Activated CD4-positive, alpha-beta T cell treated with anti-CD3 and anti-CD28 coated beads, Interleukin-2, amount 50 U/mL, for 48 hours (primary cell): Measurements from ENCODE around the gene CRYGA.
"Not testable (repeated sequence)": the region's sequence is repeated elsewhere in the genome, so short reads cannot be mapped to it uniquely, and the experiment has no call there.

Experiments
- DNase-seq, 2 experiments: peaks; one replicate each; pipeline ENCODE4 v3.0.0-alpha.2; 2020

CRYGA gene

DNA sequence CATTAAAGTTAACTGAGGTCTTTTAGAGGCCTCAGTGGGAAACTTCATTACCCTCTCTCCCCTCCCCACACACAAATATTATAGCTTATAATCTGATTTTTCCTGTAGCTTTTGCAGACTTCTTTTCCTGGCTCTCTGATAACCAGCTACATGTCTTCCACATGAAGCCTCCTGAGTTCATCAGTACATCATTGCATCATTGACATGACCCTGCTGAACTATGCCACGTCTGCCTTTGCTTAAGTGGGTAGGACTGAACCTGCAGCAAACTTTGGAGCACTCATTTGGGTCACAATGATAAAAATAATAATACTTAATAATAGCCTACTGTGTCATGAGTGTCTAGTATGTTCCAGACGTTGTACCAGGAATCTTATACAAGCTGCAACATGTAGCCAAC, 7.0 kb downstream of the CRYGA start:
- DNase-seq, result no peak

DNA sequence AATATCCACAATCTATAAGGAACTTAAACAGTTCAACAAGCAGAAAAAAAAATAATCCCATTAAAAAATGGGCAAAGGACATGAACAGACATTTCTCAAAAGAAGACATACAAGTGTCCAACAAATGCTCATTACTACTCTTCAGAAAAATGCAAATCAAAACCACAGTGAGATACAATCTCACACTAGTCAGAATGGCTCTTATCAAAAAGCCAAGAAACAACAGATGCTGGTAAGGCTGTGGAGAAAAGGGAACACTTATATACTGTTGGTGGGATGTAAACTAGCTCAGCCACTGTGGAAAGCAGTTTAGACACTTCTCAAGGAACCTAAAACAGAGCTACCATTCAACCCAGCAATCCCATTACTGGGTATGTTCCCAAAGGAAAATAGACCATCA, 10.2 kb downstream of the CRYGA start:
- no peak for DNase-seq

DNA sequence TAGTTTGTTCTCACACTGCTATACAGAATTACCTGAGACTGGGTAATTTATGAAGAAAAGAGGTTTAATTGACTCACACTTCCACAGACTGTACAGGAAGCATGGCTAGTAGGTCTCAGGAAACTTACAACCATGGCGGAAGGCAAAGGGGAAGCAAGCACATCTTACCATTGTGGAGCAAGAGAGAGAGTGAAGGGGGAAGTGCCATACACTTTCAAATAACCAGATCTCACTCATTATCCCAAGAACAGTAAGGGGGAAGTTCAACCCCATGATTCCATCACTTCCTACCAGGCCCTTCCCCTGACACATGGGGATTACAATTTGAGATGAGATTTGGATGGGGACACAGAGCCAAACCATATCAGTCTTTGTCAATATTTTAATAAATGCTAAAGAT, 12.4 kb downstream of the CRYGA start:
- DNase-seq, result no peak

DNA sequence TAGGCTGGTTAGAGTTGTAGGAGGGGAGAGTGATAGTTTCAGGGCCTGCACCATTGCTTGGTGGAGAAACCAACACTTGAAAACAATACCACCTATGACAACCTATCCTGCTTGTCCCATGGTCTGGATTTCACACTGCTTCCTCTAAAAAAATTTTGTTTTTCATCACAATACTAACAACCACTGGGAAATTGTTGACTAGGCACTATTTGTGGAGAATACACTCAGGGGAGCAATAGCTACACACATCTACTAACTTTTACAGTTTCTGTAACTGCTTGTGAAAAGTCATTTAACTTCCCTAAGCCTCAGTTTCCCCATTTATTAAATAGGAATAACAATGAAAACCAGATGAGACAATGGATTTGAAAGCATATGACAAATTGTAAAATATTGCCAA, 13.3 kb downstream of the CRYGA start:
- no peak for DNase-seq

DNA sequence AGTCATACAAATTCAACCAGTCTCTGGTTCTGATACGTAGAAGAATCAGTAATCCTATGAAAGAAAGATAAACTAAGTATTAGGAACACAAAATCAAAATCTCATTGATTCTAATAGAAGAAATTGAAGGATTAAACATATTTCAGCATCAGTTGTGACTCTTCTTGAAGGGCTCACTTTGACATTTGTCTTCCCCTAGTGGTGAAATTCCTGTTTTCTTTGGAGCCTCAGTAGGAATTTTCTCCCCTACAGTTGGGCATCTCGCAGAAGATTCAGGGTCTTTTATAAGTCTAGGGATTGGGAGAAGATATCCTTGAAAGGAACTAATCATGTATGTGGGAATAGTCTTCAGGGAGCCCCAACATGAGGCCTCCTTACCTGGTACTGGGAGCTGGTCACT, 14.6 kb downstream of the CRYGA start:
- no peak for DNase-seq

DNA sequence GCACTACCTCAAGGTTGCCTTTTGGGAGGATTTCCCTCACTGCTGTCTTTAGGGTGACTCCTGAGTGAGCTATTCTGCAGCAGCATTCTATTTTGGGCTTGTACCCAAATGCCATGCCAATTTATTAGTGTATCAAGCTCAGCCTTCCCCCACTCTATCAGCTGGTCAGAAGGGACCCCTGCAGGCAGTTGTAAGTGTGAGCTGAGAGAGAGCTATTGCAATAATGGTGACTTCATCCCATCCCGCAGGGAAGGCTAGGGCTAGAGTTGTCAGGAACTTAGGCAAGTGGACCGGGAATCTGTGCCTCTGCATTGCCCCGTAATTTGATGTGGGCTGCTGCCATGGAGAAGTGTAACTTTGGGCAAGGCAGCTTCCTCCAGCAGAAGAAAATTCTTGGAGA, 15.6 kb downstream of the CRYGA start:
- DNase-seq, result no peak

DNA sequence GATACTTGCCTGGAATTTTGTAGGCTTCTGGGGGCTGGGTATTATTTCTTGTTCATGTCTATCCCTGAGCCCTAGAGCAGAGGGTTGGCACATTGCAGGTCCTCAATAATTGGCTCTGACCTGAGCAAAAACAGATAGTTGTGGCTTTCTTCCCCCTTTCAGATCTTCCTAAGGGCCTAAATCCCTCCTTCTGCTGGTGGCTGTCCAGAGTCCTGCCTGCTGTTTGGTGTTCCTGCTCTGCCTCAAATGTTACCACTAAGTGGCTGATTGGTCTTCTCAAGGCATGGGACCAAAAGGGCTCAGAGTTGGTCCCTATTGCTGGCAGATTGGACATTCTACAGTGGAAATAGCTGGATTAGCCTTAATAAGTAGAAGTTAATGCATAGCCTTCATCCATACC, 16.4 kb downstream of the CRYGA start:
- no peak for DNase-seq

DNA sequence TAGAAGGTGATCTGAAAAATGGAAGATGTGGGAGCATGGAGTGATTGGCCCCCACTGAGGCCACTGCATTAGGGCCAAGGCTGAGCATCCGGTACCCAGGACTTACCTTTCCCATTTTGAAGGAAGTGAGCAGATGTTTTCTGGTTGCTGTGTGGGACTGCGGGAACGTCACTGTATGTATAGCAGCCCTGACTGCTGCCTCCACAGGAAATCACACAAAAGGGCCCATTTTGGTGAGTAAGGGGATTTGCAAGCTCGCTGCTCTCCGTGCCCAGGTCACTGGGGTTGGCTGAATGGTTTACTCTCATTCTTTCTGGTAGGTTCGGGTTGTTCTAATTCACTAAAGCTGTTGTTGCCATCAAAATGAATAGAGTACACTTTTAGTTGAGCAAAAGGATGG, 17.4 kb downstream of the CRYGA start, which contains the start of gene CRYGB:
TSS of gene CRYGB (minus strand) at position 153 of the 400 bp plus-strand sequence. CDS start at position 115, 38 bp downstream.
- no peak for DNase-seq

DNA sequence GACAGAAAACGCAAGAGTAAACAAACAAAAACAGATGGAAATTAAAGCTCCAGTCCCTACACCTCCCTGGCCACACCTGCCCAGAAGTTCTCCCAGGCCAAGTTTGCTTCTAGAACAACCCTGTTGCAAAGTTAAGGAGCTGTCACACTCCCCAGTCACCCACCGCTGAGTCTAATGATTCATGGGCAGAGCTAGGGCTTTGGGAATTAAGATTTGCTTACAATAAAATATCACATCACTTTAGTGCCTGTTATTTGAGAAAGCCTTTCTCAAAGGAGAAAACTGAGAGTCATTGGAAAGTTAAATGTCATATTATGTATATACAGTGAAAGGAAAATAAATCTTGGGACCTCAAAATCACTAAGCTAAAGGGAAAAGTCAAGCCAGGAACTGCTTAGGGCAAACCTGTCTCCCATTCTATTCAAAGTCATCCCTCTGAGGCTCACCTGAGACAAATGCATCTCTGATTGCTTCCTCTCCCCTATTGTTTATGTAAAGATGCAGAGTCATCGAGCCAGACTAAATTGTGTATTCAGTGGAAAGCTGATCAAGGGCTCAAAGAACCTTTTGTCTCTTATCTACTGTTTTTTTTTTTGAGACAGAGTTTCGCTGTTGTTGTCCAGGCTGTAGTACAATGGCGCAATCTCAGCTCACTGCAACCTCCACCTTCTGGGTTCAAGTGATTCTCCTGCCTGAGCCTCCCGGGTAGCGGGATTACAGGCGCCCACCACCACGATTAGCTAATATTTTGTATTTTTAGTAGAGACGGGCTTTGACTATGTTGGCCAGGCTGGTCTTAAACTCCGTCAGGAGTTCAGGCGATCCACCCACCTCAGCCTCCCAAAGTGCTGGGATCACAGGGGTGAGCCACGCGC, 20.2 kb downstream of the CRYGA start:
- DNase-seq, result no peak

DNA sequence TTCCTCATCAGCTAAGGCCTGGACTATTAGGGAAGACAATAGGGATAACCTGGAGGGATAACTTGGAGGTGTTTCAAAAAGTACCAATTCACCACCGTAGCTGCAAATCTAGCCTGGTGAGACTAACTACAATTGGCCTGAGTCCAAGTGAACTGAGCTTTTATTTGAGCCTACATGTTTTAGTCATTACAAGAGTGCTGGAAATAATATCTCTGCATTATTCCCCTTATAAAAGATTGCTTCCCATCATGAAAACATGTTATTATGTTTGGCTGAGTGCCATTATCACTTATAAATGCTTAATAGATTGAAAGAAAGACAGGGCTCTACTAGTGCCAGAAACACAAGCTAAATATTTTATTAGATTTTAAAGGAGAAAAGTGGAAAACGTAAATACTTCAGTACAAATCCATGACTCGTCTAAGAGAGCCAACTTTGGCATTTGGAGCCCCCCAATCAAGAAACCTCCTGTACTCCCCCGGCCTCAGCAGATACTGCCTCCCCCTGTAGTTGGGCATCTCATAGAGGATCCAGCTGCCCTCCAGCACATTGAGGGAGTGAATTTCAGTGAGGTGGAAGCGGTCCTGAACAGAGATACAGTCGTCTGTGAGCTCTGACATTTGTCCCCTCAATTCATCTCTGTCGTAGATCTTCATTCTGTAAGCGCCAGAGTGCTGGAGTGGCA, 21.0 kb downstream of the CRYGA start:
- no peak for DNase-seq

DNA sequence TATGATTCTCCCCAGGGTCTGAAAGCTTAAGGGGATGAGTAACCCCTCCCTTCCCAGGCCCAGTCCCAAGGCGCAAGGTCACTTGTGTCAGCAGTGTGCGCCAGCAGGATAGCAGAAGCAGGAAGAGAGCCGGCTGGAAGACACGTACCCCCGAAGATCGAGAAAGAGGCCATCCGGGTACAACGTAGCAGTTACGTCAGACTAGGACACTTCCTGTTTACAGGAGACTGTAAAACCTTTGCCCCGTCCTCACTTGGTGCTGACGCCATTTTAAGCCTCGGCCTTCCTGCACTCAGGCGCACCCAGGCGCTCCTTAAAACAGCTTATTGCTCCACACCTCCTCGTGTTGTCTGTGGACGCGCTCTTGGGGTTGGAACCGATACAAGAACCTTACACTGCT, 23.9 kb downstream of the CRYGA start:
- DNase-seq, result no peak

DNA sequence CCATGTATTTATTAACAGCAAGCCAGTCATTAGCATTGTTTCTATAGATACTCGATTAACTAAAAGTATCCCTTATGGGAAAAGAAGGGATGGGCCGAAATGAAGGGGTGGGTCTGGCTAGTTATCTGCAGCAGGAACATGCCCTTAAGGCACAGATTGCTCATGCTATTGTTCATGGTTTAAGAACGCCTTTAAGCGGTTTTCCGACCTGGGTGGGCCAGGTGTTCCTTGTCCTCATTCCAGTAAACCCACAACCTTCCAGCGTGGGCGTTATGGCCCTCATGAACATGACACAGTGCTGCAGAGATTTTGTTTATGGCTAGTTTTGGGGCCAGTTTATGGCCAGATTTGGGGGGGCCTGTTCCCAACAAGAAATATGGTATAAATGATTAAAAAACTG, 25.1 kb downstream of the CRYGA start:
- DNase-seq, result not testable (repeated sequence)

DNA sequence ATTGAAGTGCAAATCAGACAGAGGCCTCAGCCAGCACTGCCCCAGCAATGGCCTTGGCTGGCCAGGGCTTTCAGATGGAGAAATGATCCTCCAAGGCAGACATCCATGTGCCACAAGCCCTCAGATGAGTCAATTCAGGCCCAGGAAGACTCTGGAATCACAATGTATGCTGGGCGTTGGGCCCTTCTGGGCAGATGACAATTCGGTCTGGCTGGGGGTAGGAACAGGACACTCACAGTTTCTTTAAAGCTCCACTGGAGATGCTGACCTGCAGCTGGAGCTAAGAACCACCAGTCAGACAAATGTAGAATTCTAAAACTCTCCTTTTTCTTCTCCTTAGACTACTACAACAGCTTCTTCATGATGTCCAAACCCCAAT, 26.7 kb downstream of the CRYGA start:
- DNase-seq, result no peak

DNA sequence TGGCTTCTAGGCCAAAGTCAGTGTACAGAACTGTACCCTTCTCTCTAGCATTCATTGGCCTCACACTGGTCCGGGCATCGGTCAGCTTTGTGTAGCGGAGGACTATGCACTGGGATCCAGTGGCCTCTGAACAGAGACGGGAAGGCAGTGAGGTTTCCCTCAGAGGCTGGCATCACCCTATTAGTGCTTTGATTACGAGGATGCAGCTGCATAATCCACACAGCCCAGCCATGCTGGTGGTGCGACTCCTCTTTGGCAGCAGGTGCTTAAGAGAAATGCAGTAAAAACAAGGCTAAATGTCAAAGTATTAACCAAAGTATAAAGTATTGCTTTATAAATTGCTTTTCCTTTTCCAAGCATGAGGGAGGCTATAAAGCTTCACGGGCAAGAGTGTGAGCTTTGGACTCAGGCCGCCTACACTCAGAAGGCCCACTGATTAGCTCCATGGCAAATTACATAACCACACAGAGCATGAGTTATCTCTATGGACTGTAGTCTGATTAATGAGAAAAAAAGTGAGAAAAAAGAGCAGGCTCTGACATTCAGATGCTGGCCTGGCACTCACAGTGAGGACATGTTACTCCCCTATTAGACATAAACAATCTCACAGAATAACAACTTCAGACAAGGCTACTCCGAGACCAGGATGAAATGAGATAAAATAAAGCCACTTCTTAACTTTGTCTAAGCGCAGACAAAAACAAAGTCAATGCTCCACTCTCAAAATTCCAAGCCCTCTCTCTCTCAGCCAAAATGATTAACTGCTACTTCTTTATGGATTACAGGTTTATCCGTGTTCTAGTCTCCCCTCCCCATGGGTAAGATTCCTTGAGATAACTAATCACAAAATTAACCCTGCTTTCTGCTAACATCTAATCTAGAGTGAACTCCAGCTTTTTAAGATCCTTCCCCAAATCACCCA, 27.3 kb downstream of the CRYGA start:
- no peak for DNase-seq

DNA sequence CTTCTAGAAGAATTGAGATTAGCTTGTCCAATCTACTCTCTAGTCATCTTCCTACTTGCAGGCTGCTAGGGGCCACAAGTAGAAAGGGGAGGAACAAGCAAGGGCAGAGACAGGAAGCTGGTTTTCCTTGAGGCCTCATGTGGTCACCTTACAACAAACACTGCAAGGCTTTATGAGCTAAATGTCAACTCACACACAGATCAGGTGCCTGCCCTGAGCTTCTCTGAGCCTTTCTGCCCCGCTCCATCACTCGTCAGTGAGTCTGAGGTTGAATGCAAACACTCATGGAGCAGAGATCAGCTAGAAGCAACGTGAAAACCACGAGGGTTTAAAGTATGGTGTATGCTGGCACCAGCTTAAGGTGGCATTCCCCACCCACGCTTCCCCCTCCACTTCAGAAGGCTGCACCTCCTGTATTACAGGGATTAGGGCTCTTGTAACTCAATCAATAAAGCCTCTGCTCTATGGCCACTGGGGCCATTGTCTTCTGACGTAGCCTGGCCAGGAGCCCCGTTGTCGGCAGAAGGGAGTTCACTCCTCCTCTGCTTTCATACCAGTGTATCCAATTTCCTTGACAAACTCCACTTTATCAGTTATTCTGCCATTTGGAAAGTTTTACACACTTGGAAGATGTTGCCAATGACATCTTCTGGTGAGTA, 28.3 kb downstream of the CRYGA start:
- no peak for DNase-seq

DNA sequence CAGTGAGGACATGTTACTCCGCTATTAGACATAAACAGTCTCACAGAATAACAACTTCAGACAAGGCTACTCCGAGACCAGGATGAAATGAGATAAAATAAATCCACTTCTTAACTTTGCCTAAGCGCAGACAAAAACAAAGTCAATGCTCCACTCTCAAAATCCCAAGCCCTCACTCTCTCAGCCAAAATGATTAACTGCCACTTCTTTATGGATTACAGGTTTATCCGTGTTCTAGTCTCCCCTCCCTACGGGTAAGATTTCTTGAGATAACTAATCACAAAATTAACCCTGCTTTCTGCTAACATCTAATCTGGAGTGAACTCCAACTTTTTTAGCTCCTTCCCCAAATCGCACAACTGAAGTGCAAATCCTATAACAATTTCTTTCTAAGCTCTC, 32.7 kb downstream of the CRYGA start:
- DNase-seq, result no peak

DNA sequence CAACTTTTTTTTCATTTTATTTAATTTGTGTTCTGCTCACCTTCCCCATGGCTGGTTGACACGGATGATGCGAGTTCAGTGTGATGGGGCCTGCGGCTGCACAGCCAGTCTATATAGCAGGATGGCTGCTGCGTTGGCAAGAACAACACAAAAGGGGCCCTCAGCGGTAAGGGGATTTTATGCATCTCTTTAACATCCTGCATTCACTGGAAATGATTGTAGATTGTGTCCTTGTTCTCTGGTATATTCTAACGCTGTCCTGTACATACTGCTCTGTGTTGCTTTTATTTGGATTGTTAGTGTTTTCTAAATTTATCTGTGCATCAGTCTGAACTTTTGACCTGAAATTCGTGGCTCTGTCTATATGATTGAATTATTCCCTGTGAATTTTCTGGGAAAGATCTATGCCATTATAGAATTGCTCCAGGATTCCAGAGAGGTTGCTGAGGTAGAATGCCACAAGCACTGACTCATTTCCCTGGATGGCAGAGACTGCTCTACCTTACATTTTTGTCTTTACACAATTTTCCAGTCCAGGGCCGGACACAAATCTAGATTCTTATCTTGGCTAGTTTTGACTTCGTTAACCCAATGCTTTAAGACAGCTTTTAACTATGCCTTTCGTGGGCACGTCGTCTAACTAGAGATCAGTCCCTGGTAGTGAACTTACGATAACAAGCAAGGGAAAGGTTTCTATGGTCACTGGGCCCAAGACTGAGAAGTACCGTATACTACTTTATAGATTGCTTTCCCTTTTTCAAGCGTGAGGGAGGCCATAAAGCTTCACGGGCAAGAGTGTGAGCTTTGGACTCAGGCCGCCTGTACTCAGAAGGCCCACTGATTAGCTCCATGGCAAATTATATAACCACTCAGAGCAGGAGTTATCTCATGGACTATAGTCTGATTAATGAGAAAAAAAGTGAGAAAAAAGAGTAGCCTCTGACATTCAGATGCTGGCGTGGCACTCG, 33.4 kb downstream of the CRYGA start, which contains the start of gene CRYGC:
TSS of gene CRYGC (minus strand) at position 85 of the 968 bp plus-strand sequence. CDS start at position 49, 36 bp downstream.
- no peak for DNase-seq

DNA sequence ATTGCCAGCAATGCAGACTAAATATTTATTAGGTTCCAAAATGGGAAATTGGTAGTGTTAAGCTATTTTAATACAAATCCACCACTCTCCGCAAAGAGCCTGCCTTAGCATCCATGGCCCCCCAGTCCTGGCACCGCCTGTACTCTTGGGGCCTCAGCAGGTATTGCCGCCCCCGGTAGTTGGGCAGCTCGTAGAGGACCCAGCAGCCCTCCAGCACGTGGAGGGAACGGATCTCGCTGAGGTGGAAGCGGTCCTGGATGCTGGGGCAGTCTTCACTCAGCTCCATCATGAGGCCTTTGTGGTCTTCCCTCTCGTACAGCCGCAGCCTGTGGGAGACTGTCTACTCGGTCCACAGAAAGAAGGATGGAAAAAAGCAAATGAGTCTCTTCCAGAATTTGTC, 35.3 kb downstream of the CRYGA start:
- no peak for DNase-seq

DNA sequence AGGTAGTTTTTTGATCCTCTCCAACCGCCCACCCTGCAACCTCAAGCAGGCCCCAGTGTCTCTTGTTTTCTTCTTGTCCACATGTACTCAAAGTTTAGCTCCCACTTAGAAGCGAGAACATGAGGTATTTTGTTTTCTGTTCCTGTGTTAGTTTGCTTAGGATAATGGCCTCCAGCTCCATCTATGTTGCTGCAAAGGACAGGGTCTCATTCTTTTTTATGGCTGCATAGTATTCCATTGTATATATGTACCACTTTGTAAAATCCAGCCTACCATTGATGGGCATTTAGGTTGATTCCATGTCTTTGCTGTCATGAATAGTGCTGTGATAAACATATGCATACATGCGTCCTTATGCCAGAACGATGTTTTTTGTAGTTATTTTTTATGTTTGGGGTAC, 36.3 kb downstream of the CRYGA start:
- DNase-seq, result no peak

DNA sequence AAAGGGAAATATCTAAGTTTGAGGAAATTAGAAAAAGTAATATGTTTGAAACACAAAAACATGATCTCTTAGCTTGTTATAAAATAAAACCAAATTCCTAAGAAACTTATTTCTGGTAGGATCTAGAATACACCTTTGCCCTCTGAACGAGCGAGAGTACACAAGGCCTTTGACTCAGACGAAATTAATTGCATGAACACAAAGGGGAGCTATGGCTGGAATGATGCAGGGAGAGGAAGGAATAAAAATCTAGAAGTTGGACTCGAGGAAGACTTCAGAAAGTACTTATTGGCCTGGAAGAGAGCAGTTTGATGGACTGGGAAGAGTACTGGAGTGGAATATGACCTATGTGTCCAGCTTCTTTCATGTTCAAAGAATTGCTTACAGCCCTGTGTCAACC, 38.1 kb downstream of the CRYGA start:
- DNase-seq, result no peak

DNA sequence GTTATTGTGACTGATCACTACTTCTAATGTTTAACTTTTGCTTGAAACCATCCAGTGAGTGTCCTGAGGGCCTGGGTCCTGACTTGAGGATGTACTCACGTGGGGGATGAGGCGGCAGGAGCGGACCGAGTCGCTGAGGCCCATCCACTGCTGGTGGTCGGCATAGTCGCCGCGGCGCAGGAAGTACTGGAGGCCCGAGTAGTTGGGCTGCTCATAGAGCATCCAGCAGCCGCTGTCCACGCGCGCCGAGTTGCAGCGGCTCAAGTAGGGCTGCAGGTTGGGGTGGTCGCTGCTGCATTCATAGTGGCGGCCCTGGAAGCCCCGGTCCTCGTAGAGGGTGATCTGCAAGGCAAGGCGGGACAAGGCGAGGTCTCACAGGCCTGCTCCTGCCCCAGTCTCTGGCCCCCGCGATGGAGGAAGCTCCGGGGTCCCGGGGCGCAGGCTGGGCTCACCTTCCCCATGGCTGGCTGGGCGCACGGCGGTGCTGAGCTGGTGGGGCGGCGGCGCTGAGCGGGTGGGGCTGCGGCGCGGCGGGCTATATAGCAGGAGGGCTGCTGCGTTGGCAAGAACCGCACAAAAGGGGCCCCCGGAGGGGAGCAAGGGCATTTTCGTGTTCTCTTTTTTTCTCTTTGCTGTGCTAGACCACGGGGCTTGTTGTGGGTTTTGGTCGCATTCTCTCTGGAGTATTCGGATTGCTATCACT, 39.2 kb downstream of the CRYGA start, which contains the start of gene CRYGD:
TSS of gene CRYGD (minus strand) at position 512 of the 703 bp plus-strand sequence. CDS start at position 461, 51 bp downstream.
- peak; percentile 6 for DNase-seq
